ENCODE results near the gene TENT4A. TPM values are rescaled to one million over a fixed set of nuclear protein-coding genes. Genes with fewer than 3 reads are reported as not detected.

TENT4A gene
- total and polyA plus RNA-seq, 2 experiments from 2014 or later, result 6.7 to 27.0 TPM

DNA sequence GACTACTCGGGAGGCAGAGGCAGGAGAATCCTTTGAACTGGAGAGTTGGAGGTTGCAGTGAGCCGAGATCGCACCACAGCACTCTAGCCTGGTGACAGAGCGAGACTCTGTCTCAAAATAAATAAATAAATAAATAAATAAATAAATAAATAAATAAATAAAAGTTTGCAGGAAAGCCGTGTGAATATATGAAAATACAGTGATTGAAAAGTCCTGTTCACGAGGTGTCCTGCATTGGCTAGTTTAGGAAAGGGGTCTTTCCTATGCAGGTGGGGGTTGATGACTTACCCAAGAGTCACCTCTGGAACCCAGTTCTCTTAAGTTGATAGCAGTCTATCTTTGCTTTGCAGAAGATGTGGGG, 7.3 kb downstream of the TENT4A start:
- no peak overlapping the region for H3K4me3 ChIP-seq
- H3K27ac ChIP-seq, result no peak overlapping the region
- peaks cover 42% of the 10 kb centered on the region for H3K4me1 ChIP-seq (ENCODE audit: low read depth)
- TF ChIP-seq CTCF (IDR thresholded peaks at IDR 0.05; ENCODE audit: low read depth, low read length), result no peak
- H3K27me3 ChIP-seq, result no peaks in the 10 kb centered on the region
- no peaks in the 10 kb centered on the region for H3K9me3 ChIP-seq (ENCODE audit: low read depth)
- no peaks in the 10 kb centered on the region for H3K36me3 ChIP-seq
- DNase-seq (ENCODE audit: low read depth in 1 of 2, low spot score in 1 of 2), result no peak

DNA sequence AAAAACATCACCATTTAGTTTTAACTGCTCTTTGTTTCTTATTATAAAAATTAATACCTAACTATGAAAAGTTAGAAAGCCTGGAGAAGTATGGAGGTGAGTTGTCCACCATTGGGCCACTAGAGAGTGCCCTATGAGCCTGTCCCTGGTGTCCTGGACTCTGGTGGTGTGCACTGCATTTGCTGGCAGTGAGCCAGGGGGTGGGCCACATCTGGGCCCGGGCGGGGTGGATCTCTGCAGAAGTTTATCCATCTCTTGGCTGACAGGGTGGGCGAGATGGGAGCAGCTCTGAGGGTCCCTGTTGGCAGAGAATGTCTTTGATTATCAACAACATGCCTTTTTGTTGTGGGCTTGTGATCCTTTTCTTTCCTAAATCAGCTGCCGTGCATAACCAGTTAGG, 8.2 kb downstream of the TENT4A start:
- Histone ChIP-seq H3K36me3 (no peaks in the 10 kb centered on the region), H3K4me3 (no peak overlapping the region), H3K4me1 (ENCODE audit: low read depth) (peaks cover 38% of the 10 kb centered on the region), H3K9me3 (ENCODE audit: low read depth) (no peaks in the 10 kb centered on the region), H3K27ac (no peak overlapping the region), H3K27me3 (no peaks in the 10 kb centered on the region)
- no peak for DNase-seq (ENCODE audit: low read depth in 1 of 2, low spot score in 1 of 2)
- no peak for TF ChIP-seq CTCF (IDR thresholded peaks at IDR 0.05; ENCODE audit: low read depth, low read length)

DNA sequence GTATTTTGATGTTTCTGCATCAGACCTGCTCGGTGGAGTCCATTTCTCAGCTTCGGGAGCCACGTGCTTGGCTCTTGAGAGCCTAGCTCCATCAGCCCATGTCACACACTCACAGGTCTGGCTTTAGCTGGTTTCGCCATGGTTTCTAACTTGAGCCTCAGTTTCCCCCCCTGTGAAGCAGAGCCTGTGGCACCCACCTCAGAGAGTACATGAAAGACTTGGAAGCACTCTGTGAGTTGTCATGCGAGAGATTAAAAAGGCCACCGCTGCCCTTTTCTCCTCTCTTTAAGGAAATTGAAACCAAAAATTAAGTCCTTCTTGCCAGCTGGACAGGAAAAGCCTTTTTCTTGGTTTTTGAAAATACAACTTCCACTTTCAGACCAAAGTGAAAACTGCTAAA, 8.8 kb downstream of the TENT4A start:
- Histone ChIP-seq H3K4me3 (no peak overlapping the region), H3K27me3 (no peaks in the 10 kb centered on the region), H3K9me3 (ENCODE audit: low read depth) (no peaks in the 10 kb centered on the region), H3K36me3 (no peaks in the 10 kb centered on the region), H3K4me1 (ENCODE audit: low read depth) (peaks cover 34% of the 10 kb centered on the region), H3K27ac (no peak overlapping the region)
- DNase-seq (ENCODE audit: low read depth in 1 of 2, low spot score in 1 of 2), result peak in 1 of 2 donors; percentile 23
- no peak for TF ChIP-seq CTCF (IDR thresholded peaks at IDR 0.05; ENCODE audit: low read depth, low read length)

DNA sequence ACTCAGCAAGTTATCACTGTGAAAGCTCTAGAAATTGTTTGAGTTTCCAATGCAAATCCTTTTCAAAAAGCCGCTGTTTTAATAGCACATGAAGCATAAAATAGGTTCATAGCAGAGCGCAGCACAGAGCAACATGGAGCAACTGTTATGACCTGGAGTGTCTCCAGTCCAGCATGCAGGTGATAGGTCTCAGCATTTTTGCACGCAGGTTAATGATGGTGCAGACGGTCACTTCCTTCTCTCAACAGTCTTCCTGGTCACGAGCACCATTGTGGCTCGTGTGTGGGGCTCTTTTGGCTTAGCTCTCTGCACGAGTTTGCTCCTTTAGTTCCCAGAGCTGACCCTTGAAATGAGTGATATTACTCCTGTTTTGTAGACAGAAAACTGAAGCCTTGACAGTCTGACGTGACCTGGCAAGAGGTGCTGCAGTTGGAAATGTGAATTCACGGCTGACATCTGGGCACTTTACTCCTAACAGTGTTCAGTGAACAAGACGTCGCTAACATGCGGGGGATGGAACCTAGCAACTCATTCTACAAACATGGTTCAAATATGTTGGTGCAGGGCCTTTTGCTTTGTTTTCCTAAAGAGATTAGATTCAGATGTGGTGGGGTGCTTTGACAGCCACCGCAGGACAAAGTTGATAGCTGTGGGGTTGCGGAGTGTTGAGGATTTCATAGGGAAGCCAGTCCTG, 10.0 kb downstream of the TENT4A start:
- DNase-seq (ENCODE audit: low read depth in 1 of 2, low spot score in 1 of 2), result no peak
- no peaks in the 10 kb centered on the region for H3K9me3 ChIP-seq (ENCODE audit: low read depth)
- no peaks in the 10 kb centered on the region for H3K27me3 ChIP-seq
- no peak overlapping the region for H3K27ac ChIP-seq
- no peak for TF ChIP-seq CTCF (IDR thresholded peaks at IDR 0.05; ENCODE audit: low read depth, low read length)
- no peaks in the 10 kb centered on the region for H3K36me3 ChIP-seq
- no peak overlapping the region for H3K4me3 ChIP-seq
- H3K4me1 ChIP-seq (ENCODE audit: low read depth), result peaks cover 25% of the 10 kb centered on the region

GRCh38 chr5:6723816-6724300, 10.6 kb downstream of the TENT4A start:
- Histone ChIP-seq H3K27me3 (no peaks in the 10 kb centered on the region), H3K9me3 (ENCODE audit: low read depth) (no peaks in the 10 kb centered on the region), H3K4me1 (ENCODE audit: low read depth) (peaks cover 25% of the 10 kb centered on the region), H3K27ac (no peak overlapping the region), H3K4me3 (no peak overlapping the region), H3K36me3 (no peaks in the 10 kb centered on the region)
- TF ChIP-seq CTCF (IDR thresholded peaks at IDR 0.05; ENCODE audit: low read depth, low read length), result no peak
- no peak for DNase-seq (ENCODE audit: low read depth in 1 of 2, low spot score in 1 of 2)
